Keratinocyte (primary cell): ENCODE measurements around the gene ANXA4.

Source experiments
- CTCF ChIP-seq, 3 experiments: IDR thresholded peaks in 1 of 3; conservative IDR thresholded peaks in 1 of 3; optimal IDR thresholded peaks in 1 of 3; 2 replicates in 2 of 3; 3 replicates in 1 of 3; pipeline versions ENCODE3 to v1.5.1; 2011; ENCODE audit warnings: low read length in 3 of 3, mild to moderate bottlenecking in 3 of 3, moderate library complexity in 2 of 3, control low read depth in 1 of 3, inconsistent platforms in 1 of 3; ENCODE audit not compliant: insufficient read depth in 2 of 3; ENCODE audit errors: extremely low read depth in 1 of 3
- EZH2 ChIP-seq: IDR thresholded peaks from one replicate; pipeline ENCODE4 v1.6.1; 2012; ENCODE audit warnings: inconsistent platforms, mild to moderate bottlenecking, low read length, moderate library complexity

- TF ChIP-seq CTCF (optimal IDR thresholded peaks at IDR 0.05 in 1 of 3, IDR thresholded peaks at IDR 0.05 in 1 of 3, conservative IDR thresholded peaks at IDR 0.05 in 1 of 3; ENCODE audit: extremely low read depth in 1 of 3, insufficient read depth in 2 of 3, low read length in 3 of 3) (no peak), EZH2 (no peak)
Measured at GRCh38 chr2:69837533-69837932, 95.6 kb downstream of the ANXA4 start.
